Memory B cell (primary cell): ENCODE measurements around the gene CCDC85A.

Experiments used
- ATAC-seq: fragments of 150-1000 bp; cut with Tn5 transposase; 2 replicates; pipeline ENCODE4 v1.10.0; 2021; ENCODE audit warnings: low read depth, mild to moderate bottlenecking, moderate library complexity
- DNase-seq, 2 donors: peaks; one replicate each; pipeline ENCODE4 v3.0.0; 2022; ENCODE audit warnings: low spot score in 2 of 2
- H3K27ac Mint-ChIP-seq: one replicate; pipeline ENCODE4 v1.8.0; 2022; ENCODE audit warnings: mild to moderate bottlenecking, moderate library complexity, mixed read lengths
- H3K27me3 Mint-ChIP-seq: one replicate; pipeline ENCODE4 v1.8.0; 2022; ENCODE audit warnings: mixed read lengths
- H3K36me3 Mint-ChIP-seq: one replicate; pipeline ENCODE4 v1.8.0; 2022; ENCODE audit warnings: mild to moderate bottlenecking, mixed read lengths
- H3K4me1 Mint-ChIP-seq: one replicate; pipeline ENCODE4 v1.8.0; 2022; ENCODE audit warnings: mixed read lengths
- H3K4me3 Mint-ChIP-seq: one replicate; pipeline ENCODE4 v1.8.0; 2022; ENCODE audit warnings: mild to moderate bottlenecking, moderate library complexity, mixed read lengths
- H3K9me3 Mint-ChIP-seq: one replicate; pipeline ENCODE4 v1.8.0; 2022; ENCODE audit warnings: mixed read lengths

CCDC85A gene

GRCh38 chr2:56234241-56234640 is 50.5 kb downstream of the CCDC85A start:
- H3K4me1 Mint-ChIP-seq: no peaks in the 10 kb centered on the region
- no peak overlapping the region for H3K27ac Mint-ChIP-seq
- no peaks in the 10 kb centered on the region for H3K36me3 Mint-ChIP-seq
- ATAC-seq (no peak), DNase-seq (no peak)
- H3K4me3 Mint-ChIP-seq: no peak overlapping the region
- H3K27me3 Mint-ChIP-seq: no peaks in the 10 kb centered on the region
- no peaks in the 10 kb centered on the region for H3K9me3 Mint-ChIP-seq

GRCh38 chr2:56239030-56239429 is 55.2 kb downstream of the CCDC85A start:
- no peak for DNase-seq
- no peak overlapping the region for H3K27ac Mint-ChIP-seq
- H3K27me3 Mint-ChIP-seq: no peaks in the 10 kb centered on the region
- H3K4me3 Mint-ChIP-seq: no peak overlapping the region
- H3K4me1 Mint-ChIP-seq: no peaks in the 10 kb centered on the region
- H3K9me3 Mint-ChIP-seq: peaks cover 8% of the 10 kb centered on the region
- no peaks in the 10 kb centered on the region for H3K36me3 Mint-ChIP-seq
- no peak for ATAC-seq

- no peak for DNase-seq
- Mint-ChIP-seq H3K27ac (no peak overlapping the region), H3K4me1 (no peaks in the 10 kb centered on the region), H3K36me3 (no peaks in the 10 kb centered on the region), H3K4me3 (no peak overlapping the region), H3K27me3 (no peaks in the 10 kb centered on the region), H3K9me3 (peaks cover 8% of the 10 kb centered on the region)
- no peak for ATAC-seq
These were observed 55.6 kb downstream of the CCDC85A start for GRCh38 chr2:56239437-56239836.

GRCh38 chr2:56240210-56240609 is 56.4 kb downstream of the CCDC85A start:
- H3K27ac Mint-ChIP-seq: no peak overlapping the region
- no peaks in the 10 kb centered on the region for H3K36me3 Mint-ChIP-seq
- DNase-seq: no peak
- peaks cover 8% of the 10 kb centered on the region for H3K9me3 Mint-ChIP-seq
- no peak for ATAC-seq
- no peak overlapping the region for H3K4me3 Mint-ChIP-seq
- no peaks in the 10 kb centered on the region for H3K27me3 Mint-ChIP-seq
- H3K4me1 Mint-ChIP-seq: no peaks in the 10 kb centered on the region

GRCh38 chr2:56244506-56244905 is 60.7 kb downstream of the CCDC85A start:
- no peaks in the 10 kb centered on the region for H3K27me3 Mint-ChIP-seq
- H3K9me3 Mint-ChIP-seq: peaks cover 8% of the 10 kb centered on the region
- H3K4me1 Mint-ChIP-seq: no peaks in the 10 kb centered on the region
- ATAC-seq (no peak), DNase-seq (no peak)
- no peak overlapping the region for H3K4me3 Mint-ChIP-seq
- H3K27ac Mint-ChIP-seq: no peak overlapping the region
- no peaks in the 10 kb centered on the region for H3K36me3 Mint-ChIP-seq

- ATAC-seq (no peak), DNase-seq (no peak)
- Mint-ChIP-seq H3K36me3 (no peaks in the 10 kb centered on the region), H3K4me1 (no peaks in the 10 kb centered on the region), H3K4me3 (no peak overlapping the region), H3K27ac (no peak overlapping the region), H3K9me3 (peaks cover 8% of the 10 kb centered on the region), H3K27me3 (no peaks in the 10 kb centered on the region)
These were observed 61.2 kb downstream of the CCDC85A start for GRCh38 chr2:56244911-56245530.

GRCh38 chr2:56248965-56249742 is 65.4 kb downstream of the CCDC85A start:
- Mint-ChIP-seq H3K4me1 (no peaks in the 10 kb centered on the region), H3K4me3 (no peak overlapping the region), H3K9me3 (no peaks in the 10 kb centered on the region), H3K27ac (no peak overlapping the region), H3K36me3 (no peaks in the 10 kb centered on the region), H3K27me3 (no peaks in the 10 kb centered on the region)
- ATAC-seq (no peak), DNase-seq (no peak)

- no peaks in the 10 kb centered on the region for H3K36me3 Mint-ChIP-seq
- no peak overlapping the region for H3K4me3 Mint-ChIP-seq
- DNase-seq (no peak), ATAC-seq (no peak)
- peaks cover 2% of the 10 kb centered on the region for H3K27me3 Mint-ChIP-seq
- H3K9me3 Mint-ChIP-seq: no peaks in the 10 kb centered on the region
- no peak overlapping the region for H3K27ac Mint-ChIP-seq
- H3K4me1 Mint-ChIP-seq: no peaks in the 10 kb centered on the region
These were observed 66.5 kb downstream of the CCDC85A start for GRCh38 chr2:56250153-56250729.

- Mint-ChIP-seq H3K27me3 (no peaks in the 10 kb centered on the region), H3K9me3 (no peaks in the 10 kb centered on the region), H3K4me1 (no peaks in the 10 kb centered on the region)
These were observed 76.6 kb downstream of the CCDC85A start for GRCh38 chr2:56260415-56260814.

GRCh38 chr2:56262241-56262640 is 78.5 kb downstream of the CCDC85A start:
- ATAC-seq: no peak
- Mint-ChIP-seq H3K27ac (no peak overlapping the region), H3K4me3 (no peak overlapping the region), H3K36me3 (no peaks in the 10 kb centered on the region), H3K9me3 (no peaks in the 10 kb centered on the region), H3K27me3 (no peaks in the 10 kb centered on the region), H3K4me1 (no peaks in the 10 kb centered on the region)
- DNase-seq: no peak

More at GRCh38 chr2:56260415-56260814, 76.6 kb downstream of the CCDC85A start:
- Mint-ChIP-seq H3K4me3 (no peak overlapping the region), H3K36me3 (no peaks in the 10 kb centered on the region), H3K27ac (no peak overlapping the region)
- DNase-seq (no peak), ATAC-seq (no peak)

- no peak for ATAC-seq
- H3K9me3 Mint-ChIP-seq: no peaks in the 10 kb centered on the region
- H3K4me3 Mint-ChIP-seq: no peak overlapping the region
- H3K4me1 Mint-ChIP-seq: no peaks in the 10 kb centered on the region
- DNase-seq: no peak
- no peak overlapping the region for H3K27ac Mint-ChIP-seq
- H3K27me3 Mint-ChIP-seq: no peaks in the 10 kb centered on the region
- no peaks in the 10 kb centered on the region for H3K36me3 Mint-ChIP-seq
These were observed 80.1 kb downstream of the CCDC85A start for GRCh38 chr2:56263876-56264275.

- H3K4me3 Mint-ChIP-seq: no peak overlapping the region
- ATAC-seq (no peak), DNase-seq (no peak)
- H3K36me3 Mint-ChIP-seq: no peaks in the 10 kb centered on the region
- no peaks in the 10 kb centered on the region for H3K4me1 Mint-ChIP-seq
- no peaks in the 10 kb centered on the region for H3K9me3 Mint-ChIP-seq
- no peaks in the 10 kb centered on the region for H3K27me3 Mint-ChIP-seq
- H3K27ac Mint-ChIP-seq: no peak overlapping the region
These were observed 83.1 kb downstream of the CCDC85A start for GRCh38 chr2:56266761-56267414.

- no peak overlapping the region for H3K27ac Mint-ChIP-seq
- DNase-seq (no peak), ATAC-seq (no peak)
- H3K9me3 Mint-ChIP-seq: no peaks in the 10 kb centered on the region
- no peaks in the 10 kb centered on the region for H3K36me3 Mint-ChIP-seq
- H3K4me1 Mint-ChIP-seq: no peaks in the 10 kb centered on the region
- H3K27me3 Mint-ChIP-seq: no peaks in the 10 kb centered on the region
- H3K4me3 Mint-ChIP-seq: no peak overlapping the region
These were observed 83.6 kb downstream of the CCDC85A start for GRCh38 chr2:56267415-56267788.

GRCh38 chr2:56268856-56269255 is 85.1 kb downstream of the CCDC85A start:
- H3K36me3 Mint-ChIP-seq: no peaks in the 10 kb centered on the region
- no peak for ATAC-seq
- no peaks in the 10 kb centered on the region for H3K27me3 Mint-ChIP-seq
- H3K9me3 Mint-ChIP-seq: no peaks in the 10 kb centered on the region
- no peak for DNase-seq
- no peaks in the 10 kb centered on the region for H3K4me1 Mint-ChIP-seq
- H3K27ac Mint-ChIP-seq: no peak overlapping the region
- no peak overlapping the region for H3K4me3 Mint-ChIP-seq
